Neural cell (in vitro differentiated cells): Measurements from ENCODE around the gene HACD3. TPM values are rescaled to one million over a fixed set of nuclear protein-coding genes. Genes with fewer than 3 reads are reported as not detected.

Experiments
- H2AFZ ChIP-seq: fragments of 200-600, 300-800 bp; sonication (generic), shearing (Covaris generic); 2 replicates; pipeline ENCODE4 v1.6.0; 2014; ENCODE audit warnings: low read depth, mild to moderate bottlenecking, antibody characterized with exemption, low read length, moderate library complexity
- H3F3A ChIP-seq: fragments of 200-600 bp; shearing (Covaris generic); 2 replicates; pipeline ENCODE4 v1.6.1; 2016; ENCODE audit warnings: mild to moderate bottlenecking, moderate library complexity, mixed read lengths, antibody characterized with exemption, low read length; ENCODE audit not compliant: insufficient read depth, poor library complexity, severe bottlenecking
- H3K27ac ChIP-seq: fragments of 200-600, 300-800 bp; sonication (generic), shearing (Covaris generic); 2 replicates; pipeline ENCODE4 v1.5.1; 2014; ENCODE audit warnings: mild to moderate bottlenecking, low read length, moderate library complexity
- H3K27me3 ChIP-seq: fragments of 300-800, 200-600 bp; sonication (generic), shearing (Covaris generic); 2 replicates; pipeline ENCODE4 v1.6.0; 2014; ENCODE audit warnings: mild to moderate bottlenecking, low read depth, low read length, moderate library complexity; ENCODE audit not compliant: insufficient read depth
- H3K36me3 ChIP-seq: fragments of 300-800, 200-600 bp; sonication (generic), shearing (Covaris generic); 2 replicates; pipeline ENCODE4 v1.5.1; 2014; ENCODE audit warnings: mild to moderate bottlenecking, antibody characterized with exemption, low read length, moderate library complexity; ENCODE audit not compliant: insufficient read depth
- H3K4me2 ChIP-seq: fragments of 300-800, 200-600 bp; sonication (generic), shearing (Covaris generic); 2 replicates; pipeline ENCODE4 v1.6.0; 2014; ENCODE audit warnings: mild to moderate bottlenecking, low read length
- H3K4me3 ChIP-seq: fragments of 300-800, 200-600 bp; sonication (generic), shearing (Covaris generic); 2 replicates; pipeline ENCODE4 v1.5.1; 2014; ENCODE audit warnings: mild to moderate bottlenecking, low read length, moderate library complexity
- H3K79me2 ChIP-seq: fragments of 200-600 bp; shearing (Covaris generic); replicated peaks from 2 replicates; pipeline ENCODE4 v1.6.0; 2014; ENCODE audit warnings: mild to moderate bottlenecking, low read length, moderate library complexity; ENCODE audit not compliant: insufficient read depth
- H3K9ac ChIP-seq: fragments of 300-800, 200-600 bp; sonication (generic), shearing (Covaris generic); 2 replicates; pipeline ENCODE4 v1.6.1; 2016; ENCODE audit warnings: mild to moderate bottlenecking, low read length, mixed read lengths
- H3K9me2 ChIP-seq: fragments of 200-600 bp; shearing (Covaris generic); 2 replicates; pipeline ENCODE4 v1.6.1; 2016; ENCODE audit warnings: mild to moderate bottlenecking, low read length, mixed read lengths; ENCODE audit not compliant: insufficient read depth
- H3K9me3 ChIP-seq: fragments of 200-600, 300-800 bp; sonication (generic), shearing (Covaris generic); 2 replicates; pipeline ENCODE4 v1.6.1; 2016; ENCODE audit warnings: mild to moderate bottlenecking, mixed run types, low read length, moderate library complexity, mixed read lengths
- H4K20me1 ChIP-seq: fragments of 200-600 bp; shearing (Covaris generic); 2 replicates; pipeline ENCODE4 v1.6.1; 2016; ENCODE audit warnings: mild to moderate bottlenecking, mixed run types; ENCODE audit not compliant: insufficient read depth
- CTCF ChIP-seq: fragments of 450-650 bp; IDR thresholded peaks from 2 replicates; pipeline ENCODE4 v1.5.1; 2014; ENCODE audit warnings: antibody characterized with exemption, mild to moderate bottlenecking, moderate library complexity; ENCODE audit not compliant: poor library complexity, severe bottlenecking
- EP300 ChIP-seq: fragments of 450-650 bp; conservative IDR thresholded peaks from 2 replicates; pipeline ENCODE4 v1.6.1; 2014; ENCODE audit warnings: antibody characterized with exemption, mild to moderate bottlenecking, moderate library complexity; ENCODE audit not compliant: poor library complexity, severe bottlenecking
- EZH2 ChIP-seq: fragments of 200-600, 300-800 bp; shearing (Covaris generic), sonication (generic); IDR thresholded peaks from 2 replicates; pipeline ENCODE4 v1.6.1; 2014; ENCODE audit warnings: antibody characterized with exemption, low read length, borderline replicate concordance, mild to moderate bottlenecking; ENCODE audit not compliant: insufficient read depth, poor library complexity, severe bottlenecking
- MXI1 ChIP-seq: fragments of 450-650 bp; conservative IDR thresholded peaks from 2 replicates; pipeline ENCODE4 v1.6.1; 2014; ENCODE audit warnings: antibody characterized with exemption, mild to moderate bottlenecking; ENCODE audit not compliant: poor library complexity, severe bottlenecking
- POLR2AphosphoS5 ChIP-seq: IDR thresholded peaks from 2 replicates; pipeline ENCODE4 v1.6.1; 2012
- RAD21 ChIP-seq: fragments of 450-650 bp; conservative IDR thresholded peaks from 2 replicates; pipeline ENCODE4 v1.6.1; 2014; ENCODE audit warnings: antibody characterized with exemption, mild to moderate bottlenecking, moderate library complexity
- REST ChIP-seq: IDR thresholded peaks from 2 replicates; pipeline ENCODE4 v1.6.1; 2012; ENCODE audit warnings: borderline replicate concordance
- SMC3 ChIP-seq: fragments of 450-650 bp; conservative IDR thresholded peaks from 2 replicates; pipeline ENCODE4 v1.6.1; 2014; ENCODE audit warnings: antibody characterized with exemption, mild to moderate bottlenecking, moderate library complexity; ENCODE audit not compliant: poor library complexity
- TAF1 ChIP-seq: IDR thresholded peaks from 2 replicates; pipeline ENCODE4 v1.6.1; 2012; ENCODE audit warnings: low read depth
- polyA plus RNA-seq: library from polyadenylated mRNA; depleted of rRNA; stranded (reverse); fragments of >200 nt; gene quantifications from 2 replicates; pipeline ENCODE4 v1.2.3, GENCODE V29; 2014

HACD3 gene
- polyA plus RNA-seq, 1 donor from 2014 or later: 177 TPM

GRCh38 chr15:65558997-65559760 is 28.9 kb downstream of the HACD3 start:
- no peak for TF ChIP-seq EZH2
- TF ChIP-seq MXI1: no peak
- TF ChIP-seq CTCF: no peak
- no peak for TF ChIP-seq RAD21
- TF ChIP-seq REST: no peak
- no peak for TF ChIP-seq TAF1
- TF ChIP-seq SMC3: no peak
- TF ChIP-seq EP300: no peak
- no peak for TF ChIP-seq POLR2AphosphoS5
- Histone ChIP-seq H3K9me3 (no peaks in the 10 kb centered on the region), H3K27ac (no peak overlapping the region), H3K79me2 (peaks cover 4% of the 10 kb centered on the region), H3K4me3 (no peak overlapping the region), H4K20me1 (no peaks in the 10 kb centered on the region), H3K36me3 (no peaks in the 10 kb centered on the region), H3F3A (no peaks in the 10 kb centered on the region), H3K27me3 (no peaks in the 10 kb centered on the region), H3K9ac (no peak overlapping the region), H3K9me2 (no peaks in the 10 kb centered on the region), H2AFZ (no peak overlapping the region), H3K4me2 (no peak overlapping the region)

GRCh38 chr15:65559941-65560340 is 29.7 kb downstream of the HACD3 start:
- Histone ChIP-seq H3K27me3 (no peaks in the 10 kb centered on the region), H3K9me2 (no peaks in the 10 kb centered on the region), H4K20me1 (no peaks in the 10 kb centered on the region), H3K9ac (no peak overlapping the region), H3K27ac (no peak overlapping the region), H3K9me3 (no peaks in the 10 kb centered on the region), H3F3A (no peaks in the 10 kb centered on the region), H3K4me2 (no peak overlapping the region), H3K4me3 (no peak overlapping the region), H2AFZ (no peak overlapping the region), H3K36me3 (no peaks in the 10 kb centered on the region), H3K79me2 (peaks cover 4% of the 10 kb centered on the region)
- TF ChIP-seq POLR2AphosphoS5 (no peak), MXI1 (no peak), RAD21 (no peak), TAF1 (no peak), REST (no peak), CTCF (no peak), SMC3 (no peak)
